Skeletal muscle satellite cell (primary cell): Measurements from ENCODE around the gene CDC42EP1.
"Not testable (repeated sequence)": the region's sequence is repeated elsewhere in the genome, so short reads cannot be mapped to it uniquely, and the experiment has no call there.

ENCODE experiments used
- H3K27me3 ChIP-seq: 2 replicates; pipeline ENCODE4 v1.7.0; 2013; ENCODE audit warnings: low read length; ENCODE audit not compliant: control insufficient read depth, insufficient read depth
- H3K36me3 ChIP-seq: 2 replicates; pipeline ENCODE4 v1.7.0; 2013; ENCODE audit warnings: mild to moderate bottlenecking, control low read depth, low read length; ENCODE audit not compliant: insufficient read depth
- H3K4me1 ChIP-seq: 2 replicates; pipeline ENCODE4 v1.7.0; 2013; ENCODE audit warnings: low read length; ENCODE audit not compliant: control insufficient read depth, insufficient read depth
- H3K4me2 ChIP-seq: 2 replicates; pipeline ENCODE4 v1.7.0; 2013; ENCODE audit warnings: mild to moderate bottlenecking, low read length
- H3K4me3 ChIP-seq: 2 replicates; pipeline ENCODE4 v1.7.0; 2013; ENCODE audit warnings: low read length
- H3K9ac ChIP-seq: 2 replicates; pipeline ENCODE4 v1.7.0; 2013; ENCODE audit warnings: mild to moderate bottlenecking, low read depth, low read length, moderate library complexity
- H3K9me3 ChIP-seq: replicated peaks from 2 replicates; pipeline ENCODE4 v1.7.0; 2013; ENCODE audit warnings: mild to moderate bottlenecking, control low read depth, low read length

CDC42EP1 gene

GRCh38 chr22:37539790-37540189 is 20.5 kb upstream of the CDC42EP1 start:
- H3K27me3 ChIP-seq, H3K4me3 ChIP-seq, H3K36me3 ChIP-seq, H3K4me2 ChIP-seq, H3K9me3 ChIP-seq, H3K9ac ChIP-seq: not testable (repeated sequence)
- peaks cover 14% of the 10 kb centered on the region for H3K4me1 ChIP-seq

- H3K4me3 ChIP-seq, H3K36me3 ChIP-seq, H3K4me2 ChIP-seq, H3K27me3 ChIP-seq, H3K9me3 ChIP-seq: not testable (repeated sequence)
- Histone ChIP-seq H3K4me1 (peaks cover 38% of the 10 kb centered on the region), H3K9ac (peak overlapping the region; percentile 5)
These were observed 17.9 kb upstream of the CDC42EP1 start for GRCh38 chr22:37542416-37542815.

GRCh38 chr22:37542959-37543358 is 17.3 kb upstream of the CDC42EP1 start:
- no peak overlapping the region for H3K4me2 ChIP-seq
- no peak overlapping the region for H3K9ac ChIP-seq
- H3K27me3 ChIP-seq = no peaks in the 10 kb centered on the region
- no peak overlapping the region for H3K4me3 ChIP-seq
- H3K36me3 ChIP-seq = no peaks in the 10 kb centered on the region
- peaks cover 43% of the 10 kb centered on the region for H3K4me1 ChIP-seq
- no peaks in the 10 kb centered on the region for H3K9me3 ChIP-seq

- Histone ChIP-seq H3K4me1 (peaks cover 52% of the 10 kb centered on the region), H3K4me3 (peak overlapping the region; percentile 64)
These were observed 15.2 kb upstream of the CDC42EP1 start for GRCh38 chr22:37544955-37545702.

GRCh38 chr22:37545703-37546436 is 14.4 kb upstream of the CDC42EP1 start:
- Histone ChIP-seq H3K27me3 (no peaks in the 10 kb centered on the region), H3K4me1 (peaks cover 57% of the 10 kb centered on the region), H3K9me3 (no peaks in the 10 kb centered on the region), H3K4me3 (peak overlapping the region; percentile 64), H3K4me2 (peak overlapping the region; percentile 81), H3K36me3 (no peaks in the 10 kb centered on the region), H3K9ac (peak overlapping the region; percentile 75)

More at GRCh38 chr22:37544955-37545702, 15.2 kb upstream of the CDC42EP1 start:
- peak overlapping the region; percentile 75 for H3K9ac ChIP-seq
- H3K4me2 ChIP-seq = peak overlapping the region; percentile 81
- H3K9me3 ChIP-seq = no peaks in the 10 kb centered on the region
- no peaks in the 10 kb centered on the region for H3K27me3 ChIP-seq
- no peaks in the 10 kb centered on the region for H3K36me3 ChIP-seq

GRCh38 chr22:37546437-37547250 is 13.6 kb upstream of the CDC42EP1 start:
- H3K9me3 ChIP-seq = no peaks in the 10 kb centered on the region
- peak overlapping the region; percentile 75 for H3K9ac ChIP-seq
- H3K36me3 ChIP-seq = no peaks in the 10 kb centered on the region
- H3K4me2 ChIP-seq = peak overlapping the region; percentile 81
- H3K4me3 ChIP-seq = no peak overlapping the region
- H3K4me1 ChIP-seq = peaks cover 59% of the 10 kb centered on the region
- H3K27me3 ChIP-seq = no peaks in the 10 kb centered on the region

- Histone ChIP-seq H3K9ac (peak overlapping the region; percentile 75), H3K4me3 (no peak overlapping the region), H3K27me3 (no peaks in the 10 kb centered on the region), H3K36me3 (no peaks in the 10 kb centered on the region), H3K4me2 (peak overlapping the region; percentile 47), H3K9me3 (no peaks in the 10 kb centered on the region), H3K4me1 (peaks cover 58% of the 10 kb centered on the region)
These were observed 13.0 kb upstream of the CDC42EP1 start for GRCh38 chr22:37547251-37547741.

GRCh38 chr22:37549704-37550059 is 10.6 kb upstream of the CDC42EP1 start:
- H3K4me1 ChIP-seq = peaks cover 66% of the 10 kb centered on the region

GRCh38 chr22:37550921-37551320 is 9.4 kb upstream of the CDC42EP1 start:
- H3K4me3 ChIP-seq, H3K36me3 ChIP-seq, H3K4me2 ChIP-seq, H3K9ac ChIP-seq, H3K27me3 ChIP-seq, H3K9me3 ChIP-seq: not testable (repeated sequence)
- peaks cover 56% of the 10 kb centered on the region for H3K4me1 ChIP-seq

More at GRCh38 chr22:37549704-37550059, 10.6 kb upstream of the CDC42EP1 start:
- H3K4me2 ChIP-seq = peak overlapping the region; percentile 48
- no peaks in the 10 kb centered on the region for H3K36me3 ChIP-seq
- H3K4me3 ChIP-seq = no peak overlapping the region
- H3K9me3 ChIP-seq = no peaks in the 10 kb centered on the region
- peak overlapping the region; percentile 41 for H3K9ac ChIP-seq
- no peaks in the 10 kb centered on the region for H3K27me3 ChIP-seq

GRCh38 chr22:37551981-37552380 is 8.3 kb upstream of the CDC42EP1 start:
- Histone ChIP-seq H3K36me3 (no peaks in the 10 kb centered on the region), H3K9me3 (no peaks in the 10 kb centered on the region), H3K4me2 (no peak overlapping the region), H3K27me3 (no peaks in the 10 kb centered on the region), H3K4me1 (peaks cover 52% of the 10 kb centered on the region), H3K9ac (peak overlapping the region; percentile 26), H3K4me3 (no peak overlapping the region)

- peak overlapping the region; percentile 26 for H3K4me2 ChIP-seq
- no peak overlapping the region for H3K4me3 ChIP-seq
- peaks cover 45% of the 10 kb centered on the region for H3K4me1 ChIP-seq
- no peaks in the 10 kb centered on the region for H3K36me3 ChIP-seq
- H3K9ac ChIP-seq = peak overlapping the region; percentile 26
- no peaks in the 10 kb centered on the region for H3K27me3 ChIP-seq
- H3K9me3 ChIP-seq = no peaks in the 10 kb centered on the region
These were observed 7.6 kb upstream of the CDC42EP1 start for GRCh38 chr22:37552524-37553163.
